Stimulated activated memory B cell treated with anti-CD40 and anti-IgM and Interleukin-4, amounts not matched to agents 10 μg/mL and 1 μg/mL and 100 μg/mL, for 72 hours (primary cell): Measurements from ENCODE around the gene CDH4.

Experiments
- ATAC-seq: fragments of 150-1000 bp; cut with Tn5 transposase; 2 replicates; pipeline ENCODE4 v1.10.0; 2021
- H3K27ac Mint-ChIP-seq: one replicate; pipeline ENCODE4 v1.8.0; 2022; ENCODE audit warnings: mild to moderate bottlenecking, mixed read lengths
- H3K27me3 Mint-ChIP-seq: one replicate; pipeline ENCODE4 v1.8.0; 2022; ENCODE audit warnings: mixed read lengths
- H3K36me3 Mint-ChIP-seq: one replicate; pipeline ENCODE4 v1.8.0; 2022; ENCODE audit warnings: mixed read lengths
- H3K4me1 Mint-ChIP-seq: one replicate; pipeline ENCODE4 v1.8.0; 2022; ENCODE audit warnings: mixed read lengths
- H3K4me3 Mint-ChIP-seq: one replicate; pipeline ENCODE4 v1.8.0; 2022; ENCODE audit warnings: mild to moderate bottlenecking, moderate library complexity, mixed read lengths
- H3K9me3 Mint-ChIP-seq: one replicate; pipeline ENCODE4 v1.8.0; 2022; ENCODE audit warnings: mixed read lengths

The CDH4 gene

GRCh38 chr20:61378694-61379355, 126.8 kb downstream of the CDH4 start:
- no peak for ATAC-seq
- Mint-ChIP-seq H3K4me3 (no peak overlapping the region), H3K36me3 (no peaks in the 10 kb centered on the region), H3K9me3 (no peaks in the 10 kb centered on the region), H3K4me1 (no peaks in the 10 kb centered on the region), H3K27me3 (no peaks in the 10 kb centered on the region), H3K27ac (no peak overlapping the region)

GRCh38 chr20:61379898-61380544, 128.0 kb downstream of the CDH4 start:
- no peak overlapping the region for H3K27ac Mint-ChIP-seq
- peaks cover 3% of the 10 kb centered on the region for H3K9me3 Mint-ChIP-seq
- no peaks in the 10 kb centered on the region for H3K27me3 Mint-ChIP-seq
- ATAC-seq: no peak
- H3K36me3 Mint-ChIP-seq: no peaks in the 10 kb centered on the region
- no peaks in the 10 kb centered on the region for H3K4me1 Mint-ChIP-seq
- H3K4me3 Mint-ChIP-seq: no peak overlapping the region

DNA sequence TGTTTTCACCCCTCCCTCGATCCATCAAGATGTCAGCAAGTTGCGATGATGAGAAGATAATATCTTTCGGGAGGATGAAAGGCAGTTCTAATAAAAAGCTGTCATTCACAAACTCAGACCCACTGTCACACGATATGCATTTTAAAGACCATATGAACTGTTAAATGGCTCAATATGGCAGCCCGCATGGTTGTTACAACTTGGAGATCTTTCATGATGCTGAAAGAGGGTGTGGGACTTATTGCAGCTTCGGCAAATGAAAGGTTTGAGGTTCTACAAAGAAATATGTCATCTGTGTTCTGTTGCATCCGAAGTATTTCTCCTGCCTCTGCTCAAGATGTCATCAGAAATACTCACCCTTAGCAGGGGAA, 128.5 kb downstream of the CDH4 start:
- H3K36me3 Mint-ChIP-seq: no peaks in the 10 kb centered on the region
- H3K4me3 Mint-ChIP-seq: no peak overlapping the region
- H3K4me1 Mint-ChIP-seq: no peaks in the 10 kb centered on the region
- no peaks in the 10 kb centered on the region for H3K27me3 Mint-ChIP-seq
- H3K27ac Mint-ChIP-seq: no peak overlapping the region
- ATAC-seq: no peak
- H3K9me3 Mint-ChIP-seq: peaks cover 6% of the 10 kb centered on the region

DNA sequence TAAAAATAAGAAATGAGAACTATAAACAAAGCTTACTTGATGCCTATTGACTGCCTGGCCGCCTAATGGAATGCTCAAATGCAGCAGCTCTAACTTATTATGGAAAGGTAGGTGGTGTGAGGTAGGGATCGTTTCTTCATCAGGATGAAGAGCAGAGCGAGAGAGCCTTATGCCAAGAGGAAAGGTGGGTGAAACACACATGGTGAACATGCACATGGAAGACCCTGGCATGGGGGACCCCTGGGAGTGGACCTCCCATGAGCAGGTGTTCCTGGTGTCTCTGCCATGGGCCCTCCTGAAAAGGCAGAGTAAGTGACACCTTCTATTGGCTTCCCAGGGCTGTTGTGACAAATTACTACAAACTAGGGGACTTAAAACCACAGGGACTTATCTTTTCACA, 130.1 kb downstream of the CDH4 start:
- Mint-ChIP-seq H3K4me3 (no peak overlapping the region), H3K9me3 (peaks cover 9% of the 10 kb centered on the region), H3K4me1 (no peaks in the 10 kb centered on the region), H3K36me3 (no peaks in the 10 kb centered on the region), H3K27ac (no peak overlapping the region), H3K27me3 (no peaks in the 10 kb centered on the region)
- no peak for ATAC-seq

DNA sequence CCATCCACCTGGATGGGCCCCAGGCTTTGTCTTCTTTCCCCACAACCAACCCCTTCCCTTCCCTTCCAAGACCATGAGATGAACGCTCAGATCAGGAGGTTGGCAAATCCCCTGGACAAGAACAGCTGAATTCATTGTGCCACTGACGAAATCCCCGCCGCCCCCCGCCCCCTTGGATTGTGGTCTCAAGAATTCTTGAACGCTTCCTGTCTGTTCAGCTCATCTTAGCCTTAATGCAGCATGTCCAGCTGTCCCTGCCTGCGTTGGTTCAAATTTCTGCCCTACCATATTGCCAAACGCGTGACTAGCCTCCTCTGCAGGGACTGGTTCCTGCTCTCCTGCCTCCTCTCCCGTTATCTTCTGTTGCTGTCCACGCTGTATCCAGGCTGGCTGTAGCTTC, 133.2 kb downstream of the CDH4 start:
- Mint-ChIP-seq H3K4me3 (no peak overlapping the region), H3K27me3 (no peaks in the 10 kb centered on the region), H3K27ac (no peak overlapping the region), H3K9me3 (peaks cover 13% of the 10 kb centered on the region), H3K36me3 (no peaks in the 10 kb centered on the region), H3K4me1 (no peaks in the 10 kb centered on the region)
- ATAC-seq: no peak

- no peaks in the 10 kb centered on the region for H3K36me3 Mint-ChIP-seq
- no peak overlapping the region for H3K4me3 Mint-ChIP-seq
- H3K9me3 Mint-ChIP-seq: peaks cover 13% of the 10 kb centered on the region
- H3K27ac Mint-ChIP-seq: no peak overlapping the region
- ATAC-seq: no peak
- no peaks in the 10 kb centered on the region for H3K4me1 Mint-ChIP-seq
- no peaks in the 10 kb centered on the region for H3K27me3 Mint-ChIP-seq
Observed at GRCh38 chr20:61385731-61386130, 133.7 kb downstream of the CDH4 start.

- Mint-ChIP-seq H3K36me3 (no peaks in the 10 kb centered on the region), H3K4me3 (no peak overlapping the region), H3K9me3 (peaks cover 13% of the 10 kb centered on the region), H3K27ac (no peak overlapping the region), H3K4me1 (no peaks in the 10 kb centered on the region), H3K27me3 (no peaks in the 10 kb centered on the region)
- no peak for ATAC-seq
Observed at GRCh38 chr20:61387204-61387953, 135.3 kb downstream of the CDH4 start.

GRCh38 chr20:61387954-61388348, 135.9 kb downstream of the CDH4 start:
- Mint-ChIP-seq H3K27me3 (no peaks in the 10 kb centered on the region), H3K9me3 (peaks cover 13% of the 10 kb centered on the region), H3K27ac (no peak overlapping the region), H3K4me1 (no peaks in the 10 kb centered on the region), H3K36me3 (no peaks in the 10 kb centered on the region), H3K4me3 (no peak overlapping the region)
- ATAC-seq: no peak

DNA sequence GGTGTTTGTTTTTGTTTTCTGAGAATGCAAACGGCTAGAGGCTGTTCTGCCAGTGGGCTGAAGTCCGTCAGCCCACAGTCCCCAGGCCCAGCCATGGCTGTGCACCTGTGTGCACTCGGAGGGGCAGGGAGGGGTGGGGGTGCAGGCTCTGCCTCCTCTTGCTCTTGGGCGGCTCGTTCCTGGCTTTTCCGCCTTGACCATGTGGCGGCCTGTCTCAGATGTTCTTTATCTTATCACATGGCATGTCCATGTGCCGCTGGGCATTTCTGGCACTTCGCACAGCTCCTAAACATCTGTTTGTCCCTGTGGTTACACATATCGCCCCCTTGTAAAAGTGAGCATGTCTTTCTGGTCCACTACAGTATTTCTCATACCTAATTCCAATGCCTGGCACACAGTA, 137.0 kb downstream of the CDH4 start:
- Mint-ChIP-seq H3K27me3 (no peaks in the 10 kb centered on the region), H3K9me3 (peaks cover 13% of the 10 kb centered on the region), H3K4me1 (no peaks in the 10 kb centered on the region), H3K4me3 (no peak overlapping the region), H3K27ac (no peak overlapping the region), H3K36me3 (no peaks in the 10 kb centered on the region)
- ATAC-seq: no peak

DNA sequence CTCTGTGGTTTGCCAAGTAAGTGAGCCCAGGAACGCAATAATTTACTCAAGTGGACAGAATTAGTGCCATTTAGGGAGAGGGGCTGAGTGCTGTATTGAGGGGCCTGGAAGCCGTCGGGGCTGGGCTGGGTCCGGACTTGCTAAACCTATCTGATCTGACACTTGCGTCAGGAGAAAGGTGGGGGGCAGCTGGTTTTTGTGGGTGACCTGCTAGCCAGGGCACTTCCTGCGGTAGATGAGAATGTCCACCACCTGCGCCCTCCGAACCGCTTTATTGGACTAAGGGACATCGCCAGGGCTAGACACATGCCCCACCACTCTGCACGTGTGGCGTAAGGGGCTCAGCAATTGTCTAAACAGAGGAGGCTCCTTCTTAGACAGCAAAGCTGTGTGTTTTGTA, 139.1 kb downstream of the CDH4 start:
- H3K4me1 Mint-ChIP-seq: no peaks in the 10 kb centered on the region
- H3K9me3 Mint-ChIP-seq: peaks cover 6% of the 10 kb centered on the region
- ATAC-seq: no peak

GRCh38 chr20:61391812-61392520, 139.9 kb downstream of the CDH4 start:
- Mint-ChIP-seq H3K9me3 (peaks cover 6% of the 10 kb centered on the region), H3K4me1 (no peaks in the 10 kb centered on the region), H3K4me3 (no peak overlapping the region), H3K27ac (no peak overlapping the region), H3K27me3 (no peaks in the 10 kb centered on the region), H3K36me3 (no peaks in the 10 kb centered on the region)
- no peak for ATAC-seq

More for the DNA sequence above, 139.1 kb downstream of the CDH4 start:
- Mint-ChIP-seq H3K27ac (no peak overlapping the region), H3K27me3 (no peaks in the 10 kb centered on the region), H3K4me3 (no peak overlapping the region), H3K36me3 (no peaks in the 10 kb centered on the region)

DNA sequence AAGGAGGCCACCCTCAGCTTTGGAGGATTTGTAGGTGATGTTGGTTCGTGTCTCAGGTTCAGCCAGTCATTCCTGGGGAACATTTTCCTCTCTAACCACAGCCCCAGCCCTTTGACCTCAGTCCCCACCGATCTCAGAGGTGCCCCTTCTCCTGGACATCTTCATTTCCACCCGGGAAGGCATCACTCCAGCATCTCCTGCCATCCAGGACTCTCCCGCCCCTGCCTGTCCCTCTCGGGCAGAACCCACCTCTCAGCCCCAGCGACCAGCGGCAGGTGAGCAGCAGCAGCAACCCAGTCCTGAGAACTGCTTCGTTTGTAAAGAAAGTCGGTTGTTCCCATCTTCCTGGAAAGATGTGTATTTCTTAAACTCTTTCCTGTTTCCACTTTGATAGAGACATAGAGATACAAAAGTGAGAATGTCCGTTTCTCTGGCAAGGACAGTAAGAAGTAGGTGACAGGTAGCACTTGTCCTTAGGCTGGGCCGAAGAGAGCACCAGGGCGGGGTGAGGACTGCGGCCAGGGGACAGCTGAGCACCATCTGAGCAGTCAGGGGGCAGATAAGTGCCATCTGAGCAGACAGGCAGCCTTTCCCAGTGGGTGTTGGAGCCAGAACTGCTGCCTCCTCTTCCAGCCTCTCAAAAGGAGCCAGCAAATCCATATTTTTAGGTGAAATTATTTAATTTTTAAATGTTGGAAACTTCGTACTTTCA, 142.2 kb downstream of the CDH4 start:
- no peak overlapping the region for H3K4me3 Mint-ChIP-seq
- peaks cover 3% of the 10 kb centered on the region for H3K9me3 Mint-ChIP-seq
- ATAC-seq: no peak
- H3K4me1 Mint-ChIP-seq: no peaks in the 10 kb centered on the region
- no peaks in the 10 kb centered on the region for H3K27me3 Mint-ChIP-seq
- H3K36me3 Mint-ChIP-seq: no peaks in the 10 kb centered on the region
- no peak overlapping the region for H3K27ac Mint-ChIP-seq

DNA sequence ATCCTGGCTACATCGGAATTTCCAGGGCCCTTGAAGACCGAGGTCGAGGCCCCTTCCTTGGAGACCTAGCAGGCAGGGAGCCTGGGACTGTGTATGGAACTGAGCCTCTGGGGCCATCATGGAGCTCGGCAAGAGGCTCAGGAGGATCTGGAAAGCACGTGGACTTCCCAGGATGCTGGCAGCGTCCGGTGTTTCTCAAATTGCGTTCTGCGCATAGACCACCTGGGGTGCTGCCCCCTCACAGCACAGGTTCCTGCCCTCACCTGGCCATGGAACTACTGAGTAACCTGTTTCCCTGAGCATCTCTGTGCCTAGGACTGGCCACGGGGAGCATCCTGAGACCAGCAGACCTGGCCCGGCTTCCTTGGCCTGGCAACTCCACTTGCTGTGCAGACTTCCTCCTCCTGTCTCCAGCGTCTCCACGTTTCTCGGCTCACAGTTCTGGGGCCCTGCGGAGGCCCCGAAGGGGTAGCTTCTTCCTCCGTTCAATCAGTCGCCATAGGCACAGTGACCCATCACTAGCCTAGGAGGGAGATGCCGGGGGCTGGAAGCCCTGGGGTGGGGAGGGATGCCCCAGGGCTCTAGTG, 144.3 kb downstream of the CDH4 start:
- no peak overlapping the region for H3K27ac Mint-ChIP-seq
- ATAC-seq: no peak
- H3K27me3 Mint-ChIP-seq: no peaks in the 10 kb centered on the region
- H3K9me3 Mint-ChIP-seq: no peaks in the 10 kb centered on the region
- no peaks in the 10 kb centered on the region for H3K4me1 Mint-ChIP-seq
- H3K36me3 Mint-ChIP-seq: no peaks in the 10 kb centered on the region
- H3K4me3 Mint-ChIP-seq: no peak overlapping the region

DNA sequence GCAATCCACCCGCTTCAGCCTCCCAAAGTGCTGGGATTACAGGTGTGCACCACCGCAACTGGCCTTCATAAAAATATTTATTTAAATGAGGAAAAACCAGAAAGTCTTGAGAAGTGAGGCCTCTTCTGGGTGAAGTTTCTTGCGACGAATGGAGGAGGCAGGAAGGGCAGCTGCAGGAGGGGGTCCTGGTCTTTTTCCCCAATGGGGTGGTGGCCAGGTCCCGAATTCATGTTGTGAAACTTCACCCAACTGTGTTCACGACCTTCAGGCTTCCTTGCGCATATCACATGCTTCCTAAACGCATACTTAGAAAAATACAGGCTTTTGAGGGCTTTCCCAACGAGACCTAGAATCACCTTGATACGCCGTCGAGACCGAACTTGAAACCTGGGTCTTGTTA, 145.1 kb downstream of the CDH4 start:
- no peaks in the 10 kb centered on the region for H3K27me3 Mint-ChIP-seq
- ATAC-seq: no peak
- no peaks in the 10 kb centered on the region for H3K4me1 Mint-ChIP-seq
- no peaks in the 10 kb centered on the region for H3K36me3 Mint-ChIP-seq
- no peaks in the 10 kb centered on the region for H3K9me3 Mint-ChIP-seq
- no peak overlapping the region for H3K27ac Mint-ChIP-seq
- no peak overlapping the region for H3K4me3 Mint-ChIP-seq

DNA sequence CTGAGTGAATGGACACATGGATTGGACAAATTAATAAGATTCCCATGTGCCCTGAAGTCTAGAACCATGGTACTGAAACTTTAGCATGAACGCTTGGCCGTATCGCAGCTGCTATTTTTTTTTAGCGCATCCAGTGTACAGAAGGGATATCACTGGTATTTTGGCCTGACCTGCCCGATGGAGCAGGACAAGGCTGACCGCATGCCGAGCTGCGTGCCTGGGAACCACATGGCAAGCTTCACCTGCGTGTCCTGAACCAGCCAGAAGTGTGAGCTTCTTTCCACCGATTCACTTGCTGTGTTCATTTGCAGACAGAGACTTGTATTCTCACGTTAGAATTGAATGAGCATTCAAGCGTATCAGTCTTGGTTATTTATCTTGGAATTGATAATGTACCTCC, 145.7 kb downstream of the CDH4 start:
- H3K36me3 Mint-ChIP-seq: no peaks in the 10 kb centered on the region
- no peaks in the 10 kb centered on the region for H3K4me1 Mint-ChIP-seq
- H3K4me3 Mint-ChIP-seq: no peak overlapping the region
- ATAC-seq: no peak
- H3K27ac Mint-ChIP-seq: no peak overlapping the region
- H3K9me3 Mint-ChIP-seq: no peaks in the 10 kb centered on the region
- no peaks in the 10 kb centered on the region for H3K27me3 Mint-ChIP-seq
